A673 (cell line): ENCODE measurements around the gene CERKL. TPM values are rescaled to one million over a fixed set of nuclear protein-coding genes. Genes with fewer than 3 reads are reported as not detected.

ENCODE experiments used
- BruUV-seq: library from RNA; stranded (reverse); fragments of 400-500 nt; replicated peaks from 2 replicates; lab custom pipeline; 2021; lab: Mats Ljungman, UMichigan
- CTCF ChIA-PET: fragments of 300-600 bp; sonication (Branson Sonifier 250); formaldehyde crosslinking; loops from one replicate; lab custom pipeline; 2022; ENCODE audit warnings: antibody characterized with exemption; lab: Charles Lee
- POLR2A ChIA-PET: fragments of 300-600 bp; sonication (Branson Sonifier 250); formaldehyde crosslinking; loops from one replicate; lab custom pipeline; 2022; ENCODE audit warnings: antibody characterized with exemption; ENCODE audit not compliant: low non-redundant PET; lab: Charles Lee
- DNase-seq: peaks from one replicate; pipeline ENCODE4 v3.0.0-alpha.2; 2015; ENCODE audit warnings: low spot score
- H3K27ac ChIP-seq: fragments of 200-600 bp; sonication (generic); 2 replicates; pipeline ENCODE4 v1.5.1; 2016; ENCODE audit warnings: mixed run types, low read depth, mild to moderate bottlenecking, mixed read lengths, antibody characterized with exemption, low read length; ENCODE audit not compliant: poor library complexity, severe bottlenecking
- H3K27me3 ChIP-seq: fragments of 200-600 bp; sonication (generic); replicated peaks from 2 replicates; pipeline ENCODE4 v1.6.1; 2017; ENCODE audit warnings: mixed run types, low read depth, mild to moderate bottlenecking, mixed read lengths, antibody characterized with exemption, low read length; ENCODE audit not compliant: insufficient read depth, poor library complexity
- H3K36me3 ChIP-seq: fragments of 200-600 bp; sonication (generic); 2 replicates; pipeline ENCODE4 v1.6.1; 2016; ENCODE audit warnings: mixed run types, mild to moderate bottlenecking, mixed read lengths, antibody characterized with exemption, low read length; ENCODE audit not compliant: insufficient read depth, poor library complexity, severe bottlenecking
- H3K4me1 ChIP-seq: fragments of 200-600 bp; sonication (generic); 2 replicates; pipeline ENCODE4 v1.6.1; 2017; ENCODE audit warnings: mixed run types, mild to moderate bottlenecking, mixed read lengths, antibody characterized with exemption, low read length; ENCODE audit not compliant: insufficient read depth, poor library complexity, severe bottlenecking
- H3K4me3 ChIP-seq: fragments of 200-600 bp; sonication (generic); 2 replicates; pipeline ENCODE4 v1.5.1; 2016; ENCODE audit warnings: low read depth, mixed run types, mild to moderate bottlenecking, mixed read lengths, low read length; ENCODE audit not compliant: poor library complexity, severe bottlenecking
- H3K9me3 ChIP-seq: fragments of 200-600 bp; sonication (generic); 2 replicates; pipeline ENCODE4 v1.6.1; 2016; ENCODE audit warnings: mixed run types, low read depth, mild to moderate bottlenecking, mixed read lengths, antibody characterized with exemption, low read length; ENCODE audit not compliant: poor library complexity, severe bottlenecking
- EZH2 ChIP-seq: fragments of 200-600 bp; sonication (generic); IDR thresholded peaks from 2 replicates; pipeline ENCODE4 v1.6.1; 2017; ENCODE audit warnings: borderline replicate concordance, low read depth, mild to moderate bottlenecking, mixed read lengths, antibody characterized with exemption, low read length; ENCODE audit not compliant: poor library complexity, severe bottlenecking
- intact Hi-C: fragments of 100-400 bp; cut with micrococcal nuclease; formaldehyde crosslinking; loops from one replicate; pipeline ENCODE4 v1.10.0; 2022; ENCODE audit not compliant: unreplicated experiment
- total RNA-seq: library from RNA; stranded (reverse); gene quantifications from 2 replicates; pipeline ENCODE4 v1.2.3, GENCODE V29; 2021
- TF ChIP-seq, protein P1 (sequence below): fragments of 300-800, 200-600 bp; sonication (generic); conservative IDR thresholded peaks from 2 replicates; pipeline ENCODE4 v1.5.1; 2017; ENCODE audit warnings: low read depth, mild to moderate bottlenecking, antibody characterized with exemption, low read length, moderate library complexity, mixed read lengths

Gene CERKL
- total RNA-seq, 1 experiment from 2014 or later = 0.75 TPM

DNA sequence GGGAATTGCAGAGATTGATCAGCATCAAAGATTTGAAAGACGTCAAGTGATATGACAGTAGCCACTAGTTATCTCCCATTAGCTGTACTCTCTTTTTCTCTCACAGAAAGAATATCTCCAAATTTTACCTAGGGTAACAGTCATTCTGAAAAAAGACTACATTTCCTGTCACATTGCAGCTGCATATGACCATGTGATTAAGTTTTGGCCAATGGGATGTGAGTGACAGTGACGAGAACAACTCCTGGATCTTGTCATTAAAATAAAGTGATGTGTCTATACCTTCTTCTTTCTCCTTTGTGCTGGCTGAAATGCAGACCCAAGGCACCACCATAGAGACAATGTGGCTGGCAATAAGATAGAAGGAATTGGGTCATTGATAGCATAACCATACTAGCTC is 34.0 kb upstream of the CERKL start:
- Histone ChIP-seq H3K4me3 (no peak overlapping the region), H3K9me3 (no peaks in the 10 kb centered on the region), H3K27ac (no peak overlapping the region), H3K36me3 (no peaks in the 10 kb centered on the region), H3K4me1 (no peaks in the 10 kb centered on the region), H3K27me3 (peaks cover 19% of the 10 kb centered on the region)
- TF ChIP-seq, protein P1, sequence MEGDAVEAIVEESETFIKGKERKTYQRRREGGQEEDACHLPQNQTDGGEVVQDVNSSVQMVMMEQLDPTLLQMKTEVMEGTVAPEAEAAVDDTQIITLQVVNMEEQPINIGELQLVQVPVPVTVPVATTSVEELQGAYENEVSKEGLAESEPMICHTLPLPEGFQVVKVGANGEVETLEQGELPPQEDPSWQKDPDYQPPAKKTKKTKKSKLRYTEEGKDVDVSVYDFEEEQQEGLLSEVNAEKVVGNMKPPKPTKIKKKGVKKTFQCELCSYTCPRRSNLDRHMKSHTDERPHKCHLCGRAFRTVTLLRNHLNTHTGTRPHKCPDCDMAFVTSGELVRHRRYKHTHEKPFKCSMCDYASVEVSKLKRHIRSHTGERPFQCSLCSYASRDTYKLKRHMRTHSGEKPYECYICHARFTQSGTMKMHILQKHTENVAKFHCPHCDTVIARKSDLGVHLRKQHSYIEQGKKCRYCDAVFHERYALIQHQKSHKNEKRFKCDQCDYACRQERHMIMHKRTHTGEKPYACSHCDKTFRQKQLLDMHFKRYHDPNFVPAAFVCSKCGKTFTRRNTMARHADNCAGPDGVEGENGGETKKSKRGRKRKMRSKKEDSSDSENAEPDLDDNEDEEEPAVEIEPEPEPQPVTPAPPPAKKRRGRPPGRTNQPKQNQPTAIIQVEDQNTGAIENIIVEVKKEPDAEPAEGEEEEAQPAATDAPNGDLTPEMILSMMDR = no peak
- TF ChIP-seq EZH2 = no peak
- ChIA-PET CTCF (no interaction called here), POLR2A (no interaction called here)
- no TSS peak for BruUV-seq
- no peak for DNase-seq
- intact Hi-C loops = no loop called here

DNA sequence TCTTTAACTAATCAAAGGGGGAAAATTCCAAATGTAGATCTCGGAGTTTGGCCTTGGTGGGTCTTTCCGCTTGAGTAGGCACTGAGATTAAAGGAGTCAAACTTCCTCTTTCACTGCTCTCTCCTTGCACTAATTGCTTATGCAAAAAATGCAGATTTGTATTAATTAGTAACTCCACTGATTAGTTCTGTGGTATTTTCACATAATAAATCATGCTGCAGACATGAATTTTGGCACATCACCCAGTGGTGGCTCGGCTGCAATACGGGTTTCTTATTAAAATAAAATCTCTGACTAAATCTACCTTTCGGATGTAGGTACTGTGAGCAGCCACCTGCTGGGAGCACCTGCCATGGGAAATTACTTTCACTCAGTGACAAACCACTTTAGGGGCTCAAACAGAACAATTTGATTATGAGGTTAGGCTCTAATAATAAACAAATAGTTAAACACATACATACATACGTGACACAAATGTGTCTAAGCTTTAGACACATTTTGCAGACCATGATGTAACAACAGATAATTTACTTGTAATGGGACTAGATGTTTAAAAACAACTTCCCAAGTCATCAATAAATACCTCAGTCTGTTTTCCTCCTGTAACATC is 29.8 kb upstream of the CERKL start:
- no peak for DNase-seq
- Histone ChIP-seq H3K27me3 (peaks cover 61% of the 10 kb centered on the region), H3K4me3 (no peak overlapping the region), H3K9me3 (no peaks in the 10 kb centered on the region), H3K27ac (no peak overlapping the region), H3K36me3 (no peaks in the 10 kb centered on the region), H3K4me1 (peaks cover 11% of the 10 kb centered on the region)
- no TSS peak for BruUV-seq
- ChIA-PET CTCF (no interaction called here), POLR2A (no interaction called here)
- intact Hi-C loops = loop anchor here (10.0 kb wide), 2 partner anchors 112 to 582 kb away; no protein-coding TSS in a partner anchor
- no peak for TF ChIP-seq EZH2
- TF ChIP-seq, protein P1 = no peak

DNA sequence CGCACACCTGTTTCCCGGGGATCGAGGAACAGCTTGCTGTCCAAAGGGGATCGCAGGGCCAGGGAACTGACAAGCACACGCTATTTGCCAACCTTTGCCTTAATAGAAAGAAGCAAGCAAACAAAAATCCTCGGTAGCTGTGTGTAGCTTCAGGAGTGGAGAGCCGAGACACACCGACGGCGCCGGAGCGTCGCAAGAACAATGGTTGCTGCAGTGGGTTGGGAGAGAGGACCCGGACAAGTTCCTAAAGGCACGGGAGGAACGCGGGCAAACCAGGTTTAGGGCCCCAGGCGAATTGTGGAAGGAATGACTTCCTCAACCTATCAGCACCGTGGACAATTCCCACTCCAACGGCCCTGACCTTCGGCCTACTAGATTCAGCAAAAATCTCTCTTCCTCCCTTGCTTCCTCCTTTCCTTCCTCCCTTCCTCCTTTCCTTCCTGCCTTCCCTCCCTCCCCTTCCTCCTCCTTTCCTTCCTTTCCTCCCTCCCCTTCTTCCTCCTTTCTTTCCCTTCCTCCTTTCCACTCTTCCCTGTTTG is 28.3 kb upstream of the CERKL start:
- ChIA-PET CTCF (interaction anchor here (0.6 kb wide), 1 partner anchor 575 kb away, joined by 5 read pairs; no protein-coding TSS in a partner anchor), POLR2A (interaction anchor here (0.6 kb wide), 1 partner anchor 270 kb away, joined by 5 read pairs; no protein-coding TSS in a partner anchor)
- BruUV-seq = no TSS peak
- Histone ChIP-seq H3K4me3 (no peak overlapping the region), H3K36me3 (no peaks in the 10 kb centered on the region), H3K27me3 (peaks cover 76% of the 10 kb centered on the region), H3K27ac (no peak overlapping the region), H3K4me1 (peaks cover 11% of the 10 kb centered on the region), H3K9me3 (no peaks in the 10 kb centered on the region)
- no peak for DNase-seq
- intact Hi-C loops = loop anchor here (10.0 kb wide), 2 partner anchors 110 to 580 kb away; no protein-coding TSS in a partner anchor
- no peak for TF ChIP-seq EZH2
- TF ChIP-seq, protein P1 = no peak
